K562 (cell line): ENCODE data around the gene EPHB6. TPM values are rescaled to one million over a fixed set of nuclear protein-coding genes. Genes with fewer than 3 reads are reported as not detected.
A peak's percentile ranks its signal among the peaks of the same experiment; 100 is the strongest.

ENCODE experiments used
- ADNP ChIP-seq: fragments of 200-800 bp; sonication (Bioruptor generic); IDR thresholded peaks from 2 replicates; pipeline ENCODE4 v1.6.1; 2016; ENCODE audit warnings: missing genetic modification characterization, missing compliant biosample characterization
- BACH1 ChIP-seq: fragments of 200-800 bp; sonication (Bioruptor generic); IDR thresholded peaks from 2 replicates; pipeline ENCODE4 v1.6.1; 2016; ENCODE audit warnings: missing genetic modification characterization, missing compliant biosample characterization
- CREB1 ChIP-seq, 2 experiments: sonication (generic) in 1 of 2; formaldehyde crosslinking in 1 of 2; IDR thresholded peaks; 2 replicates each; pipeline versions ENCODE4 v1.6.1 to v1.8.0; 2012 to 2022; ENCODE audit warnings: inconsistent platforms in 1 of 2, mild to moderate bottlenecking in 1 of 2, missing genetic modification reagents in 1 of 2, moderate library complexity in 1 of 2
- DIDO1 ChIP-seq: fragments of 450-650 bp; IDR thresholded peaks from 2 replicates; pipeline ENCODE4 v1.6.1; 2016; ENCODE audit warnings: low read depth, missing biosample characterization, missing genetic modification characterization
- KDM2B ChIP-seq: fragments of 250-450 bp; sonication (Bioruptor Pico); IDR thresholded peaks from 2 replicates; pipeline ENCODE4 v1.8.0; 2021; ENCODE audit warnings: mild to moderate bottlenecking, moderate library complexity
- KDM5B ChIP-seq: fragments of 200-600 bp; sonication (generic); IDR thresholded peaks from 2 replicates; pipeline ENCODE4 v1.6.1; 2012; ENCODE audit warnings: low read depth, mild to moderate bottlenecking, moderate library complexity, low read length, control low read depth, inconsistent platforms; ENCODE audit not compliant: insufficient replicate concordance
- MTA2 ChIP-seq: fragments of 450-650 bp; IDR thresholded peaks from 2 replicates; pipeline ENCODE4 v1.6.1; 2016; ENCODE audit warnings: low read depth
- NCOR1 ChIP-seq: fragments of 450-650 bp; IDR thresholded peaks from 2 replicates; pipeline ENCODE4 v1.6.1; 2016; ENCODE audit warnings: mild to moderate bottlenecking, moderate library complexity
- NFXL1 ChIP-seq: fragments of 450-650 bp; formaldehyde crosslinking; IDR thresholded peaks from 2 replicates; pipeline ENCODE4 v1.4.0; 2021; ENCODE audit warnings: mild to moderate bottlenecking
- RB1 ChIP-seq: fragments of 450-650 bp; IDR thresholded peaks from 2 replicates; pipeline ENCODE4 v1.6.1; 2017; ENCODE audit warnings: low read depth, mild to moderate bottlenecking
- RBM17 ChIP-seq: fragments of 200-400 bp; formaldehyde crosslinking; IDR thresholded peaks from 2 replicates; pipeline ENCODE4 v1.6.1; 2017; ENCODE audit warnings: low read depth, mild to moderate bottlenecking, low read length, borderline replicate concordance
- RCOR1 ChIP-seq, 2 experiments: IDR thresholded peaks; 2 replicates each; pipeline ENCODE4 v1.6.1; 2012; ENCODE audit warnings: low read depth in 2 of 2, low read length in 2 of 2, borderline replicate concordance in 1 of 2, improper control_type of control experiment in 1 of 2
- SMARCB1 ChIP-seq: IDR thresholded peaks from 2 replicates; pipeline ENCODE4 v1.6.1; 2011; ENCODE audit warnings: improper control_type of control experiment, low read depth; ENCODE audit not compliant: insufficient read length
- TAL1 ChIP-seq: fragments of 450-650 bp; IDR thresholded peaks from 2 replicates; pipeline ENCODE4 v1.6.1; 2016; ENCODE audit warnings: mild to moderate bottlenecking
- XRCC3 ChIP-seq: fragments of 450-650 bp; IDR thresholded peaks from 2 replicates; pipeline ENCODE4 v1.6.1; 2017; ENCODE audit warnings: mild to moderate bottlenecking, moderate library complexity
- ZEB2 ChIP-seq: fragments of 450-650 bp; IDR thresholded peaks from 2 replicates; pipeline ENCODE4 v1.6.1; 2016
- ZNF644 ChIP-seq: fragments of 200-800 bp; sonication (Bioruptor generic); IDR thresholded peaks from 2 replicates; pipeline ENCODE4 v1.6.1; 2016; ENCODE audit warnings: low read depth, missing genetic modification characterization, missing compliant biosample characterization
- polyA plus RNA-seq, 8 experiments: library from polyadenylated mRNA; depleted of rRNA in 4 of 8; stranded (reverse) in 5 of 8; unstranded in 3 of 8; fragments of >200 nt; fragmentation: Nextera tagmentation in 2 of 8; fragmentation: Illumina TruSeq in 1 of 8; extraction: Ambion mirVana in 2 of 8; extraction: Trizol in 1 of 8; gene quantifications; 2 replicates each; pipeline versions ENCODE4 v1.2.1 to v1.2.3, GENCODE V29; 2011 to 2014; ENCODE audit warnings: inconsistent platforms in 1 of 8, missing spikeins in 1 of 8
- total RNA-seq, 7 experiments: library from RNA; depleted of rRNA in 6 of 7; stranded (reverse); fragments of >200 nt in 6 of 7; fragmentation: Illumina TruSeq in 2 of 7; extraction: Trizol in 2 of 7; gene quantifications; 2 replicates each; pipeline versions ENCODE4 v1.2.1 to v1.2.3, GENCODE V29; 2011 to 2021; ENCODE audit warnings: low replicate concordance in 1 of 7
- TF ChIP-seq, protein P1 (sequence below): fragments of 450-650 bp; formaldehyde crosslinking; IDR thresholded peaks from 2 replicates; pipeline ENCODE4 v1.4.0; 2020; ENCODE audit warnings: mild to moderate bottlenecking
- TF ChIP-seq, protein P2 (sequence below): fragments of 250-450 bp; sonication (Bioruptor Pico); IDR thresholded peaks from 2 replicates; pipeline ENCODE4 v1.8.0; 2022; ENCODE audit warnings: moderate library complexity, mild to moderate bottlenecking, inconsistent platforms
- TF ChIP-seq, protein P3 (sequence below): fragments of 250-450 bp; sonication (Bioruptor Pico); IDR thresholded peaks from 2 replicates; pipeline ENCODE4 v1.8.0; 2021; ENCODE audit warnings: borderline replicate concordance, mild to moderate bottlenecking, moderate library complexity; ENCODE audit not compliant: poor library complexity, severe bottlenecking

EPHB6 gene
- total and polyA plus RNA-seq, 9 of the 15 experiments (the other 6 are each of a cell fraction or from before 2014, with no cell fraction given) = 1.4 to 123 (median 7.6) TPM

DNA sequence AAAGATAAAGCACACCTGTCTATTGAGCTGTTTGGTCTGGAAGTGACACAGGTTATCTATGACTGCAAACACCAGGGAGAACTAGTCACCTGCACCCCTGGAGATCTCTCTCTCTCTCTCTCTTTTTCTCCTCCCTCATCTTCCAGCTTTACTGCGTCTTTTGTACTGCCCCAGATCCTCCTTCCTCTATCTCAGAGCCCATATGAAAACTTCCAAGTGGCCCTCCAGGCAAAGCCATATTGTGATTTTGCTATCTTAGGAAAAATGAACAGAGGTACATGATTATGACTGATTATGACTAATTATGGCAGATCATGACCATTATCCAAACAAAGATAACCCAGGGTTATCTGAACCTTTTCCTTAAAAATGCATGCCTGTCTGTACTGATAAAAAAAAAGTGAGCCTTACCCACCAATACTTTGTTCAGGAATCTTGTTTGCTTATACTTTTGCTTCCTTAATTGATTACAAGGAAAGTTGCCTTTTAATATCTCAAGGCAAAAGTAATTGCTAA, 12.6 kb upstream of the EPHB6 start (continued):
- TF ChIP-seq RBM17 = no peak
- TF ChIP-seq ZNF644 (tag) = no peak
- TF ChIP-seq BACH1 (tag) = no peak
- no peak for TF ChIP-seq DIDO1 (tag)
- TF ChIP-seq NFXL1 (CRISPR knock-in tag) = no peak
- TF ChIP-seq ADNP (tag) = peak; percentile 36; the same call in 1 of the 2 replicates
- peak; percentile 78 for TF ChIP-seq TAL1
- peak; percentile 47; the same call in 1 of the 2 replicates for TF ChIP-seq ZEB2
- TF ChIP-seq SMARCB1 = no peak
- no peak for TF ChIP-seq KDM2B (CRISPR knock-in tag)
- no peak for TF ChIP-seq XRCC3
- no peak for TF ChIP-seq KDM5B
- 0 out of 4 replicates have a peak, but pooled peaks of 1 of the 2 experiments have one; percentile 54 for TF ChIP-seq RCOR1 (IDR thresholded peaks at IDR 0.05; ENCODE audit: borderline replicate concordance in 1 of 2, low read depth in 2 of 2, low read length in 2 of 2)
- TF ChIP-seq, protein P1, sequence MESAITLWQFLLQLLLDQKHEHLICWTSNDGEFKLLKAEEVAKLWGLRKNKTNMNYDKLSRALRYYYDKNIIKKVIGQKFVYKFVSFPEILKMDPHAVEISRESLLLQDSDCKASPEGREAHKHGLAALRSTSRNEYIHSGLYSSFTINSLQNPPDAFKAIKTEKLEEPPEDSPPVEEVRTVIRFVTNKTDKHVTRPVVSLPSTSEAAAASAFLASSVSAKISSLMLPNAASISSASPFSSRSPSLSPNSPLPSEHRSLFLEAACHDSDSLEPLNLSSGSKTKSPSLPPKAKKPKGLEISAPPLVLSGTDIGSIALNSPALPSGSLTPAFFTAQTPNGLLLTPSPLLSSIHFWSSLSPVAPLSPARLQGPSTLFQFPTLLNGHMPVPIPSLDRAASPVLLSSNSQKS (CRISPR knock-in tag) = no peak
- TF ChIP-seq, protein P2, sequence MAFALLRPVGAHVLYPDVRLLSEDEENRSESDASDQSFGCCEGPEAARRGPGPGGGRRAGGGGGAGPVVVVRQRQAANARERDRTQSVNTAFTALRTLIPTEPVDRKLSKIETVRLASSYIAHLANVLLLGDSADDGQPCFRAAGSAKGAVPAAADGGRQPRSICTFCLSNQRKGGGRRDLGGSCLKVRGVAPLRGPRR (CRISPR knock-in tag) = no peak
- TF ChIP-seq MTA2 = peak; percentile 58; the same call in 1 of the 2 replicates
- peak; percentile 18; the same call in 1 of the 2 replicates for TF ChIP-seq CREB1 (IDR thresholded peaks at IDR 0.05)
- no peak for TF ChIP-seq CREB1 (CRISPR knock-in tag; IDR thresholded peaks at IDR 0.05)
- TF ChIP-seq, protein P3, sequence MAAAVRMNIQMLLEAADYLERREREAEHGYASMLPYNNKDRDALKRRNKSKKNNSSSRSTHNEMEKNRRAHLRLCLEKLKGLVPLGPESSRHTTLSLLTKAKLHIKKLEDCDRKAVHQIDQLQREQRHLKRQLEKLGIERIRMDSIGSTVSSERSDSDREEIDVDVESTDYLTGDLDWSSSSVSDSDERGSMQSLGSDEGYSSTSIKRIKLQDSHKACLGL (CRISPR knock-in tag) = no peak
- TF ChIP-seq RB1 = no peak
- peak; percentile 69 for TF ChIP-seq NCOR1
